H1 (cell line): ENCODE results near the gene RADIL. TPM values are rescaled to one million over a fixed set of nuclear protein-coding genes. Genes with fewer than 3 reads are reported as not detected.

Source experiments
- CTCF ChIA-PET: fragments of 300-600 bp; sonication (Branson Sonifier 250); formaldehyde crosslinking; loops from one replicate; lab custom pipeline; 2021; ENCODE audit not compliant: partially characterized antibody; lab: Charles Lee
- POLR2A ChIA-PET: fragments of 300-600 bp; sonication (Branson Sonifier 250); formaldehyde crosslinking; loops from one replicate; lab custom pipeline; 2021; ENCODE audit warnings: inconsistent platforms; ENCODE audit not compliant: partially characterized antibody; lab: Charles Lee
- DNase-seq, 2 experiments: peaks; one replicate each; pipeline versions ENCODE4 v3.0.0 to v3.0.0-alpha.2; 2010 to 2022; ENCODE audit warnings: low spot score in 2 of 2, low read depth in 1 of 2, mixed read lengths in 1 of 2
- FAIRE-seq: peaks from 2 replicates; lab custom pipeline; 2011; peaks lifted over from hg19 to GRCh38; lab: Jason Lieb, UNC
- H2AFZ ChIP-seq: 2 replicates; pipeline ENCODE4 v1.8.1; 2012; ENCODE audit warnings: low read length, inconsistent platforms
- H2AK5ac ChIP-seq: 2 replicates; pipeline ENCODE4 v1.6.1; 2013; ENCODE audit warnings: low read depth, low read length
- H2BK120ac ChIP-seq: replicated peaks from 2 replicates; pipeline ENCODE3; 2013; ENCODE audit warnings: low read depth, low read length, inconsistent platforms
- H2BK12ac ChIP-seq: 2 replicates; pipeline ENCODE4 v1.6.1; 2013; ENCODE audit warnings: low read depth, low read length
- H2BK15ac ChIP-seq: 2 replicates; pipeline ENCODE4 v1.6.1; 2013; ENCODE audit warnings: low read length
- H2BK20ac ChIP-seq: 2 replicates; pipeline ENCODE4 v1.6.1; 2013; ENCODE audit warnings: low read length
- H2BK5ac ChIP-seq: 2 replicates; pipeline ENCODE4 v1.6.1; 2013; ENCODE audit warnings: low read depth, low read length
- H3K14ac ChIP-seq: 2 replicates; pipeline ENCODE4 v1.6.1; 2013; ENCODE audit warnings: inconsistent platforms; ENCODE audit not compliant: insufficient read length
- H3K18ac ChIP-seq: 2 replicates; pipeline ENCODE4 v1.6.1; 2013; ENCODE audit warnings: low read length; ENCODE audit errors: extremely low read depth
- H3K23ac ChIP-seq: 2 replicates; pipeline ENCODE4 v1.6.1; 2013; ENCODE audit warnings: inconsistent platforms; ENCODE audit not compliant: insufficient read length
- H3K23me2 ChIP-seq: 2 replicates; pipeline ENCODE4 v1.6.1; 2013; ENCODE audit warnings: low read depth, low read length
- H3K27ac ChIP-seq: 2 replicates; pipeline ENCODE4 v1.6.1; 2011; ENCODE audit warnings: low read depth, low read length, inconsistent platforms
- H3K27me3 ChIP-seq, 4 experiments: replicated peaks in 1 of 4; 1 replicate in 1 of 4; 2 replicates in 3 of 4; pipeline versions ENCODE4 v1.6.1 to v1.8.1; 2011 to 2013; ENCODE audit warnings: low read length in 3 of 4, mild to moderate bottlenecking in 3 of 4, inconsistent platforms in 2 of 4, mixed read lengths in 2 of 4, moderate library complexity in 1 of 4; ENCODE audit not compliant: control insufficient read depth in 3 of 4, insufficient read depth in 3 of 4; ENCODE audit errors: extremely low read depth in 1 of 4
- H3K36me3 ChIP-seq, 4 experiments: 2 replicates each; pipeline versions ENCODE4 v1.6.1 to v1.8.1; 2011 to 2013; ENCODE audit warnings: mild to moderate bottlenecking in 4 of 4, low read length in 3 of 4, moderate library complexity in 2 of 4, control low read depth in 1 of 4, inconsistent platforms in 1 of 4; ENCODE audit not compliant: insufficient read depth in 4 of 4, control insufficient read depth in 2 of 4
- H3K4ac ChIP-seq: replicated peaks from 2 replicates; pipeline ENCODE3; 2013; ENCODE audit warnings: low read length, low read depth, mixed read lengths, inconsistent platforms; ENCODE audit not compliant: insufficient read length
- H3K4me1 ChIP-seq, 4 experiments: replicated peaks in 1 of 4; 1 replicate in 1 of 4; 2 replicates in 3 of 4; pipeline versions ENCODE4 v1.6.1 to v1.8.1; 2011 to 2013; ENCODE audit warnings: low read length in 3 of 4, inconsistent platforms in 2 of 4, mixed read lengths in 1 of 4; ENCODE audit not compliant: insufficient read depth in 4 of 4, control insufficient read depth in 3 of 4
- H3K4me2 ChIP-seq, 2 experiments: 2 replicates each; pipeline versions ENCODE4 v1.6.1 to v1.8.1; 2011 to 2013; ENCODE audit warnings: low read depth in 2 of 2, low read length in 2 of 2, control low read depth in 1 of 2, inconsistent platforms in 1 of 2, mild to moderate bottlenecking in 1 of 2; ENCODE audit not compliant: insufficient read depth in 1 of 2
- H3K4me3 ChIP-seq, 4 experiments: fragments of 200-600, 300-600 bp in 1 of 4; sonication (generic), shearing (Covaris generic), sonication (Bioruptor Twin) in 1 of 4; 2 replicates each; pipeline versions ENCODE4 v1.5.1 to v1.8.1; 2011 to 2016; ENCODE audit warnings: low read length in 4 of 4, low read depth in 3 of 4, control low read depth in 2 of 4, inconsistent platforms in 2 of 4, mild to moderate bottlenecking in 2 of 4, mixed read lengths in 1 of 4, moderate library complexity in 1 of 4; ENCODE audit not compliant: insufficient read depth in 2 of 4; ENCODE audit errors: extremely low read depth in 1 of 4
- H3K56ac ChIP-seq: replicated peaks from 2 replicates; pipeline ENCODE3; 2013; ENCODE audit warnings: low read depth, mild to moderate bottlenecking, mixed read lengths, low read length, inconsistent platforms; ENCODE audit not compliant: insufficient read length
- H3K79me1 ChIP-seq: 2 replicates; pipeline ENCODE4 v1.6.1; 2013; ENCODE audit warnings: low read depth, low read length, control low read depth
- H3K79me2 ChIP-seq, 2 experiments: 2 replicates each; pipeline versions ENCODE4 v1.6.1 to v1.8.1; 2012 to 2013; ENCODE audit warnings: low read length in 2 of 2, mild to moderate bottlenecking in 2 of 2, inconsistent platforms in 1 of 2; ENCODE audit not compliant: insufficient read depth in 2 of 2, control insufficient read depth in 1 of 2
- H3K9ac ChIP-seq, 4 experiments: replicated peaks in 1 of 4; 1 replicate in 1 of 4; 2 replicates in 3 of 4; pipeline versions ENCODE4 v1.6.1 to v1.8.1; 2011 to 2013; ENCODE audit warnings: low read depth in 3 of 4, low read length in 3 of 4, control low read depth in 2 of 4, mild to moderate bottlenecking in 2 of 4, moderate library complexity in 2 of 4, inconsistent platforms in 1 of 4; ENCODE audit errors: extremely low read depth in 1 of 4
- H3K9me3 ChIP-seq, 2 experiments: 2 replicates each; pipeline versions ENCODE4 v1.6.1 to v1.8.1; 2012 to 2013; ENCODE audit warnings: mild to moderate bottlenecking in 2 of 2, moderate library complexity in 2 of 2, control low read depth in 1 of 2, inconsistent platforms in 1 of 2, low read depth in 1 of 2, low read length in 1 of 2, mixed read lengths in 1 of 2; ENCODE audit not compliant: insufficient read depth in 2 of 2
- H4K20me1 ChIP-seq, 2 experiments: replicated peaks in 1 of 2; 2 replicates each; pipeline versions ENCODE3 to v1.8.1; 2011 to 2013; ENCODE audit warnings: inconsistent platforms in 2 of 2, low read length in 2 of 2, mild to moderate bottlenecking in 1 of 2; ENCODE audit not compliant: insufficient read depth in 2 of 2, control insufficient read depth in 1 of 2
- H4K5ac ChIP-seq: 2 replicates; pipeline ENCODE4 v1.6.1; 2013; ENCODE audit warnings: low read length, low read depth, mixed read lengths, inconsistent platforms; ENCODE audit not compliant: insufficient read length
- H4K8ac ChIP-seq: 2 replicates; pipeline ENCODE4 v1.8.0; 2013; ENCODE audit warnings: mild to moderate bottlenecking, moderate library complexity, low read length, inconsistent platforms; ENCODE audit not compliant: insufficient read depth; ENCODE audit errors: extremely low read depth
- H4K91ac ChIP-seq: replicated peaks from 2 replicates; pipeline ENCODE3; 2013; ENCODE audit warnings: low read length, mixed read lengths, inconsistent platforms; ENCODE audit not compliant: insufficient read length
- BACH1 ChIP-seq: IDR thresholded peaks from 2 replicates; pipeline ENCODE4 v1.6.1; 2012; ENCODE audit warnings: low read length, improper control_type of control experiment
- BRCA1 ChIP-seq: IDR thresholded peaks from 2 replicates; pipeline ENCODE4 v1.6.1; 2012; ENCODE audit warnings: low read depth, low read length, improper control_type of control experiment
- CREB1 ChIP-seq: IDR thresholded peaks from 2 replicates; pipeline ENCODE4 v1.6.1; 2012; ENCODE audit warnings: inconsistent platforms
- FOSL1 ChIP-seq: IDR thresholded peaks from 2 replicates; pipeline ENCODE4 v1.6.1; 2011; ENCODE audit warnings: mild to moderate bottlenecking, low read depth, low read length, moderate library complexity; ENCODE audit not compliant: insufficient read depth
- HDAC2 ChIP-seq, 2 experiments: fragments of 300-600 bp in 1 of 2; sonication (generic) in 1 of 2; IDR thresholded peaks; 2 replicates each; pipeline ENCODE4 v1.6.1; 2011 to 2012; ENCODE audit warnings: low read depth in 2 of 2, low read length in 2 of 2, mild to moderate bottlenecking in 2 of 2, moderate library complexity in 2 of 2, borderline replicate concordance in 1 of 2, inconsistent platforms in 1 of 2
- KDM1A ChIP-seq: fragments of 200-600, 300-600 bp; sonication (generic); IDR thresholded peaks from 2 replicates; pipeline ENCODE4 v1.7.1; 2016; ENCODE audit warnings: mild to moderate bottlenecking, low read length, borderline replicate concordance
- PHF8 ChIP-seq: fragments of 200-600 bp; sonication (generic); conservative IDR thresholded peaks from 2 replicates; pipeline ENCODE4 v1.7.1; 2012; ENCODE audit warnings: low read depth, mild to moderate bottlenecking, inconsistent platforms, low read length, moderate library complexity
- POLR2A ChIP-seq, 2 experiments: IDR thresholded peaks; 1 replicate in 1 of 2; 2 replicates in 1 of 2; pipeline ENCODE4 v1.6.1; 2011; ENCODE audit warnings: low read depth in 2 of 2, low read length in 2 of 2, mild to moderate bottlenecking in 2 of 2; ENCODE audit errors: control extremely low read depth in 1 of 2
- RFX5 ChIP-seq: IDR thresholded peaks from 2 replicates; pipeline ENCODE4 v1.6.1; 2011; ENCODE audit warnings: low read depth, low read length, improper control_type of control experiment, borderline replicate concordance
- SP1 ChIP-seq: IDR thresholded peaks from 2 replicates; pipeline ENCODE4 v1.6.1; 2011; ENCODE audit warnings: low read depth, low read length
- SP2 ChIP-seq: IDR thresholded peaks from 2 replicates; pipeline ENCODE4 v1.6.1; 2012; ENCODE audit warnings: mild to moderate bottlenecking, low read length, inconsistent platforms
- TAF1 ChIP-seq: IDR thresholded peaks from 2 replicates; pipeline ENCODE4 v1.6.1; 2011; ENCODE audit warnings: mild to moderate bottlenecking, low read depth, low read length
- TEAD4 ChIP-seq: IDR thresholded peaks from 2 replicates; pipeline ENCODE4 v1.6.1; 2012; ENCODE audit warnings: low read depth, low read length, inconsistent platforms, mixed read lengths
- YY1 ChIP-seq: IDR thresholded peaks from 2 replicates; pipeline ENCODE4 v1.6.1; 2011; ENCODE audit warnings: low read depth, mild to moderate bottlenecking, low read length
- WGBS, 2 experiments: shearing (Covaris generic) in 1 of 2; methylation state at CpG; one replicate each; pipeline versions ENCODE4 v1.1.6 to v1.1.7; 2013 to 2015; ENCODE audit warnings: low lambda C conversion rate in 2 of 2, mixed read lengths in 2 of 2, inconsistent platforms in 1 of 2, low coverage in 1 of 2, missing lambda C conversion rate in 1 of 2; ENCODE audit not compliant: insufficient replicate concordance in 2 of 2, insufficient coverage in 1 of 2, insufficient read length in 1 of 2; ENCODE audit errors: extremely low coverage in 1 of 2, missing lambda C conversion rate in 1 of 2; 5-methylcytosine and 5-hydroxymethylcytosine counted together
- polyA plus RNA-seq, 7 experiments: library from polyadenylated mRNA; depleted of rRNA in 3 of 7; stranded (reverse) in 5 of 7; unstranded in 2 of 7; fragments of >200 nt in 5 of 7; fragments of 200-250 nt in 2 of 7; gene quantifications; 1 replicate in 5 of 7; 2 replicates in 1 of 7; 4 replicates in 1 of 7; pipeline versions ENCODE4 v1.2.1 to v1.2.3, GENCODE V29; 2011 to 2013; ENCODE audit warnings: missing spikeins in 2 of 7, mixed read lengths in 2 of 7
- total RNA-seq: library from RNA; stranded (reverse); fragmentation: NEBNext Ultra II Directional; extraction: Animal tissue kit (Norgen Biotek cat#: 25700); gene quantifications from 2 replicates; pipeline ENCODE4 v1.2.1, GENCODE V29; 2021

RADIL gene
- total and polyA plus RNA-seq, 2 of the 8 experiments (the other 6 are each of a cell fraction or from before 2014, with no cell fraction given): 5.0 to 5.4 TPM

DNA sequence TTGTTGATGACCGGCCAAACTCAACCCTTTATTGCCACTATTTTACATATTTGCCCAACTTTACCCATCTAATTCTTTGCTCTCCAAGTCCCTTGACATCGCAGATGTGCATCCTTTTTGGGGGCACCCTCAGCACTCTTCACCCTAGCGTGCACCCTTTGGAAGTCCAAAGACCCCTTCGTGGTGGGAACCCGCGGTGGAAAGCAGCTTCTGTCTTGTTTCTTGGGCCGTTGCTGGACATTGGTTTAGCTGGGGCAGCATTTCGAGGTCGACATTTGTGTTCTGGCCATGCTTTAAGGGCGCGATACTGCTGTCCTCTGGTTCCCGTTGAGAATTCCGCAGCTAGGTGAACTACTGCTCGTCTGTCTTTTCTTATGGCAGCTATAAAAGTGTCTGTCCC is 21.4 kb downstream of the RADIL start:
- no peak overlapping the region for H3K9ac ChIP-seq
- no peak overlapping the region for H3K18ac ChIP-seq
- H3K79me1 ChIP-seq: no peaks in the 10 kb centered on the region
- H3K4me3 ChIP-seq: no peak overlapping the region
- no peak overlapping the region for H2AFZ ChIP-seq
- no peak overlapping the region for H4K5ac ChIP-seq
- no peak overlapping the region for H3K56ac ChIP-seq
- H2BK15ac ChIP-seq: no peak overlapping the region
- H3K23me2 ChIP-seq: no peaks in the 10 kb centered on the region
- H3K4me2 ChIP-seq: no peak overlapping the region
- no peak overlapping the region for H3K14ac ChIP-seq
- ChIA-PET POLR2A (interaction anchor here (1.5 kb wide), 1 partner anchor 45 kb away, joined by 5 read pairs; no protein-coding TSS in a partner anchor), CTCF (no interaction called here)
- H3K9me3 ChIP-seq: peaks cover 2 to 6% of the 10 kb centered on the region in 2 experiments; a peak in 1 of 4 replicates
- no peak overlapping the region for H4K91ac ChIP-seq
- H3K23ac ChIP-seq: no peak overlapping the region
- no peak overlapping the region for H3K4ac ChIP-seq
- 94% methylated on average over 14 of the region's 14 CpGs; no CpG with 5 or more reads in 1 of the 2 experiments for WGBS, 2 experiments
- no peaks in the 10 kb centered on the region; a peak in 1 of 7 replicates for H3K27me3 ChIP-seq
- H3K36me3 ChIP-seq: no peaks in the 10 kb centered on the region
- H3K79me2 ChIP-seq: no peaks in the 10 kb centered on the region
- no peaks in the 10 kb centered on the region for H3K4me1 ChIP-seq
- no peak for DNase-seq
- FAIRE-seq: no peak
- TF ChIP-seq FOSL1: no peak
- TF ChIP-seq HDAC2 (IDR thresholded peaks at IDR 0.05; ENCODE audit: borderline replicate concordance in 1 of 2, low read depth in 2 of 2, low read length in 2 of 2): no peak
- no peak for TF ChIP-seq YY1
- no peak for TF ChIP-seq SP2
- no peak for TF ChIP-seq TAF1
- TF ChIP-seq SP1: no peak
- TF ChIP-seq CREB1: no peak
- TF ChIP-seq PHF8: no peak
- TF ChIP-seq BRCA1: no peak
- no peak for TF ChIP-seq POLR2A (IDR thresholded peaks at IDR 0.05; ENCODE audit: control extremely low read depth in 1 of 2, low read depth in 2 of 2, low read length in 2 of 2)
- TF ChIP-seq TEAD4: no peak
- TF ChIP-seq KDM1A: no peak
- TF ChIP-seq BACH1: no peak
- TF ChIP-seq RFX5: no peak
- no peak overlapping the region for H3K27ac ChIP-seq
- no peaks in the 10 kb centered on the region for H4K20me1 ChIP-seq
- no peak overlapping the region for H2BK12ac ChIP-seq
- no peak overlapping the region for H2BK20ac ChIP-seq
- no peak overlapping the region for H2BK120ac ChIP-seq
- H2BK5ac ChIP-seq: no peak overlapping the region
- H2AK5ac ChIP-seq: no peak overlapping the region
- no peak overlapping the region for H4K8ac ChIP-seq
